GM12801 (cell line): Measurements from ENCODE around the gene SNAP29.

Experiments
- TF ChIP-seq, protein P1 (sequence below): IDR thresholded peaks from one replicate; pipeline ENCODE4 v1.5.1; 2011; ENCODE audit warnings: control low read depth; ENCODE audit not compliant: insufficient read length; ENCODE audit errors: extremely low read depth

SNAP29 gene

DNA sequence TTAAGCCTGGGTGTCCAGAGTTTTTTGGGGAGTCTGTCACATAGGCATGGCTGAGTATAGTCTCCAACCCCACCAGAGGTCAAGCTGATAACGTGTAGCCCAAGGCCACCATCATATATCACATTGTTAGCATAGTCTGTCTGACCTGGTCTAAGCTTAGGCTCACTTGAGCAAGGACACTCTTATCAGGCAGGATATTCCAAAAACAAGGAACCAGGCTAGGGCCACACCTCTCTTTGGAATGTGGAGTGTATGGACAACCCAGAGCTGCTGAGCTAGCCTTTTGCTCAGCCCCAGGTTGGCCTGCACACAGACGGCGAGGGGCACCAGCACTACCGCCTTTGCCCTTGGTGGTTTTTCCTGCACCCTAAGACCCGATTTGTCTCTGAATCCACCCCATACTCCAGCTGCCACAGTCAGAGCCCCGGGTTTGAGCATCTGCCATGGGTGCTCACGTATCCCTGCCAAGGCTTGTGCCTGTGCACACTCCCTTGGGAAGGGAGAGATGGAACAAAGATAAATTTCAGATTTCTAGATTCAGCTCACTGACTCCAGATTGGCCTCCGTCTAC lies 7.2 kb downstream of the SNAP29 start:
- TF ChIP-seq, protein P1, sequence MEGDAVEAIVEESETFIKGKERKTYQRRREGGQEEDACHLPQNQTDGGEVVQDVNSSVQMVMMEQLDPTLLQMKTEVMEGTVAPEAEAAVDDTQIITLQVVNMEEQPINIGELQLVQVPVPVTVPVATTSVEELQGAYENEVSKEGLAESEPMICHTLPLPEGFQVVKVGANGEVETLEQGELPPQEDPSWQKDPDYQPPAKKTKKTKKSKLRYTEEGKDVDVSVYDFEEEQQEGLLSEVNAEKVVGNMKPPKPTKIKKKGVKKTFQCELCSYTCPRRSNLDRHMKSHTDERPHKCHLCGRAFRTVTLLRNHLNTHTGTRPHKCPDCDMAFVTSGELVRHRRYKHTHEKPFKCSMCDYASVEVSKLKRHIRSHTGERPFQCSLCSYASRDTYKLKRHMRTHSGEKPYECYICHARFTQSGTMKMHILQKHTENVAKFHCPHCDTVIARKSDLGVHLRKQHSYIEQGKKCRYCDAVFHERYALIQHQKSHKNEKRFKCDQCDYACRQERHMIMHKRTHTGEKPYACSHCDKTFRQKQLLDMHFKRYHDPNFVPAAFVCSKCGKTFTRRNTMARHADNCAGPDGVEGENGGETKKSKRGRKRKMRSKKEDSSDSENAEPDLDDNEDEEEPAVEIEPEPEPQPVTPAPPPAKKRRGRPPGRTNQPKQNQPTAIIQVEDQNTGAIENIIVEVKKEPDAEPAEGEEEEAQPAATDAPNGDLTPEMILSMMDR: no peak

DNA sequence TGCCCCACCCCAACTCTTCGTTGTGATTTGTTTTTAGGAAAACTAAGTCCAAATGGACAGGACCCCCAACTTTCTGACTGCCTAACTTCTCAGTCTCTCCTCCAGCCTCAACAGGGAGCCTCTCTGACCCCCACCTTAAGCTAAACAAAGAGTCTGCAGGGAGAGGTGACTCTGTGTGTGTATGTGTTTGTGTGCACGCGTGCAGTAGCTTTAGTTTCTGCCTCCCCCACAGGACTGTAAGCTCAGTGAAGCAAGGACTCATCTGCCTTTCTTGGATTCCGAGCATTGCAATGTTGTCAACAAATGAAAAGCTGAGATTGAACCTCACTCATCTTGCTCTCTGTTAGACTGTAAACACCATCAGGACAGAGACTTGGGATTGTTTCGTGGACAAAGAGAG lies 7.9 kb downstream of the SNAP29 start:
- TF ChIP-seq, protein P1: no peak

DNA sequence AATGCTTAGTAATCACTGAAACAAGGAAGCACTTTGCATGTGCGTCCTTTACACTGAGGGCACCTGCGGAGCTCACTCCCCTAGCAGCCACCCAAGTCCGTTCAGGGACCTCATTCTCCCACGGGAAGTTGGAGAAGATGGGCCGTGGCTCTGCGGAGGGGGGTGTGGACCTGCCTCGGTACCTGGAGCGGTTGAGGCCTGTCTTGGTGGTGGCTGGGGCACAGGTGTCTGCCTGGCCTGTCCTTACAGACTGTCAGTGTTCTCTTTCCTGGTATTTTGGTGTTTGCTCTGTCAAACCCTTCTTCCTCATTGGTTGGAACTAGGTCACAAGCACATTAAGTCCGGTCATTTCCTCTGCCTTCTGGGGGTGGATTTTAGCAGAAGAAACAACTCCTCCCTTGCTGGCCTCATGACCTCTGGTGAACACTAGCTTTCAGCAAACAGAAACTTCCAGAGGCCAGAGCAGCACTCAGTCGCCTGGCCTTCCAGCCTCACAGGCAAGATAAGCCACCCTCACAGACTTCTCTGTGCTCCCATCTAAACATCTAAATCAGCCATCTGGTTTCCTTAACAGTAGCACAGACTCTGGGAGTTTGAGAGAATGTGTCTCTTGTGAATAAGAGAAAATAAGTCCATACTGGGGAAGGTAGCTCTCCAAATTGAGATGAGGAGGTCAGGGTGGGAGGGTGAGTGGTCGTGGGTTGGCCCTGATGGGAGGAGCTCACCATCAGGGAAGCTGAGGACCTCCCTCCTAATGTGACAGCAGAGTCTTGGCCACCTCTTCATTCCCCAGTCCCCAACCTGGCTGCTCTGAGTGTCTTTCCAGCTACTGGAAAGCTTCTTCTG lies 8.6 kb downstream of the SNAP29 start:
- TF ChIP-seq, protein P1: no peak

DNA sequence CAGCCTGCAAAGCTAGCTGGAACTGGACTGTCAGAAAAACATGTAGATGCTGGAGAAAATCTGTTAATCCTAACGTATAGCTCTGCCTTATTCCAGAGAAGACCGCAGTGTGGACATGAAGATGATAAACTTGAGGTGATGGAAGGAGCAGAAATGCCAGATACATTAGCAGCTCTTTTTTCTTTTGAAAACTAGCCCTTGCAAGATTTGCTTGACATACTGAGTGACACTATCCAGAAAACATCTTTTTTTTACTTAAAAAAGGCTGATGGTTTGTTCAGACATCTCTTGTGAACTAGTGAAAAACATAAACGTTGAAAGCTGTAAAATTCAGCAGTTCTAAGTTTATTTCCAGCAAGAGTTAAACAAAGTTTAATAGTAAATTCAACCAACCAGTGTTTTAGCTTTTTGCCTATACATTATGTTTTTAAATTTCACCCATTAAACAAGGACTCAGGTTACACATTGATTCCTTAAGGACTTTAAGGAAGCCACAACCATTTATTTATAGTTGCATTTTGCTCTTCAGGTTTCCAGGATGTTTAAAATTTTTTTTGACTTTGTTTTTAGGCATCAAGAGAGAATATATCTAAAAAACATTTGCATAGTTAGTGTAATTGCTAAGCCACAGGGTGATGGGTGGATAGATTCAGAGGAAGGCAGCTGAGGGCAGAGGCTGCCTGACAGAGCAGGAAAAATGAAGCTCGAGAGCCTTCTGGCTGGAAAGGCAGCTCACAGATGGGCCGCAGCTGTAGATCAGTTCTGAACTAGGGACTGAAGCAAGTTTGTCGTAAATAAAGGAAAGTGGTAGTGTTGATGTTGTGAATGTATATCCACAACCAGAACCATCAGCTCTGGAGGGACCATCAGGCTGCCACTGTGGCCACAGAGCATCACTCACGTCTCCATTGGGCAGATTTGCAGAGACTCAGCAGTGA lies 9.5 kb downstream of the SNAP29 start:
- TF ChIP-seq, protein P1: no peak

DNA sequence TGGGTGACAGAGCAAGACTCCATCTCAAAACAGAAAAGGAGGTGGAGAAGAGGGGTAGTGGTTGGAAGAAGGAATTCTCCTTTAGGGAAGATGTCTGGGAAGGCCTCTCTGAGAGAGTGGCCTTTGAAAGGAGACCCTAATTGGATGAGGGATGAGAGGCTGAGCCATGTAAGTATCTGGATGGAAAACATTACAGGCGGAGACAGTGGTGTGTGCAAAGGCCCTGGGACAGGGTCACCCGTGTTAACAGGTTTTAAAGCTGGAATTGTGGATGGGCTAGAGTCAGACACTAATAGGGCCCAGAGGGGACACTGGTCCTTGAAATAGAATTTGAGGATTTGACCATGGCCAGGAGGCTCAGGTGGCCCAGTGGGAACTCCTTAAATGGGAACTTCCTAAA lies 10.4 kb downstream of the SNAP29 start:
- TF ChIP-seq, protein P1: no peak

DNA sequence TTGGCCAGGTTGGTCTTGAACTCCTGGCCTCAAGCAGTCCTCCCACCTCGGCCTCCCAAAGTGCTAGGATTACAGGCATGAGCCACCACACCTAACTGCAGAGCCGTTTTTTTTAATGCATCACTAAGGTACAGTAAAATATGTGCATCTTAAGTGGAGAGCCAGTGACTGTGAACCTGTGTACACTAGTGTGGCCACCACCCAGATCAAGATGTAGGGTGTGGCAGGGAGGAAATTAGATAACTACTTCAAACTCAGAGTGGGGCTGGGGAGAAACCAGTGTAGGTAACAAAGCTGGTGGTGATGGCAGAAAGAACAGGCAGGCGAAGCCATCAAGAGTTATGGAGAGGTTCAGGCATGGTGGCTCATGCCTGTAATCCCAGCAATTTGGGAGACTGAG lies 14.4 kb downstream of the SNAP29 start:
- TF ChIP-seq, protein P1: no peak

DNA sequence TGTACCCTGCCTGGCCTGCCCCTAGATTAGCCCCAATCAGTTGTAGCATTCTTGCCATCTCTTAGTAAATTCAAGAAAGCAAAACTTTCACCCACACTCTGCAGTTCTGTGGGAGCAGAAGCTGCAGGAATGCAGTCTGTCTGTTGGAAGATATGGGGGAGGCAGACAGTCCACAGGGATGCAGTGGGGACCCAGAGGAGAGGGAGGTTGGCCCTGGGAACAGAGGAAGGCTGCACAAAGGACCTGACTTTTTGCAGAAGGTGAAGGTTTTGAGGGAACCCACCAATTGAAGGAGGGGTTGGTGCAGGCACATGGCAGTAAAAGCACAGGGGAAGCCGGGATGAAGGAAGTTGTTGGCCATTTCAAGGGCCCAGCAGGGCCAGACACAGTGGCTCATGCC lies 16.5 kb downstream of the SNAP29 start:
- TF ChIP-seq, protein P1: no peak
